ENCODE measurements around the gene SLC19A1.

SLC19A1 gene

GRCh38 chr21:45558044-45558721, 15.9 kb upstream of the SLC19A1 start:
- DNase-seq (ENCODE audit: low read depth in 2 of 2, low spot score in 1 of 2) = no peak

GRCh38 chr21:45557616-45558043, 15.4 kb upstream of the SLC19A1 start:
- no peak for DNase-seq (ENCODE audit: low read depth in 2 of 2, low spot score in 1 of 2)

GRCh38 chr21:45556645-45557615, 14.7 kb upstream of the SLC19A1 start:
- DNase-seq (ENCODE audit: low read depth in 2 of 2, low spot score in 1 of 2) = no peak

- DNase-seq (ENCODE audit: low read depth in 2 of 2, low spot score in 1 of 2) = no peak
Measured at GRCh38 chr21:45556302-45556644, 14.0 kb upstream of the SLC19A1 start.

GRCh38 chr21:45555557-45556301, 13.5 kb upstream of the SLC19A1 start:
- DNase-seq (ENCODE audit: low read depth in 2 of 2, low spot score in 1 of 2) = peak; percentile 21 to 37

GRCh38 chr21:45555251-45555556, 13.0 kb upstream of the SLC19A1 start:
- DNase-seq (ENCODE audit: low read depth in 2 of 2, low spot score in 1 of 2) = no peak

- peak; percentile 72 to 79 for DNase-seq (ENCODE audit: low read depth in 2 of 2, low spot score in 1 of 2)
Measured at GRCh38 chr21:45554477-45555175, 12.4 kb upstream of the SLC19A1 start.

GRCh38 chr21:45552696-45553391, 10.6 kb upstream of the SLC19A1 start:
- no peak for DNase-seq (ENCODE audit: low read depth in 2 of 2, low spot score in 1 of 2)

- no peak for DNase-seq (ENCODE audit: low read depth in 2 of 2, low spot score in 1 of 2)
Measured at GRCh38 chr21:45551783-45552695, 9.8 kb upstream of the SLC19A1 start.

GRCh38 chr21:45551316-45551715, 9.1 kb upstream of the SLC19A1 start:
- no peak for DNase-seq (ENCODE audit: low read depth in 2 of 2, low spot score in 1 of 2)

- DNase-seq (ENCODE audit: low read depth in 2 of 2, low spot score in 1 of 2) = no peak
Measured at GRCh38 chr21:45550522-45551210, 8.4 kb upstream of the SLC19A1 start.

GRCh38 chr21:45549626-45550463, 7.6 kb upstream of the SLC19A1 start:
- DNase-seq (ENCODE audit: low read depth in 2 of 2, low spot score in 1 of 2) = no peak

- no peak for DNase-seq (ENCODE audit: low read depth in 2 of 2, low spot score in 1 of 2)
Measured at GRCh38 chr21:45548711-45549491, 6.7 kb upstream of the SLC19A1 start.

GRCh38 chr21:45547545-45547900, 5.3 kb upstream of the SLC19A1 start:
- no peak for DNase-seq (ENCODE audit: low read depth in 2 of 2, low spot score in 1 of 2)

- no peak for DNase-seq (ENCODE audit: low read depth in 2 of 2, low spot score in 1 of 2)
Measured at GRCh38 chr21:45546636-45547544, 4.7 kb upstream of the SLC19A1 start.
